WTC11 (cell line): ENCODE data around the gene COL4A2. TPM values are rescaled to one million over a fixed set of nuclear protein-coding genes. Genes with fewer than 3 reads are reported as not detected.

ENCODE experiments used
- ATAC-seq: fragments of 200-7000 bp; cut with Tn5 transposase; 2 replicates; pipeline ENCODE4 v1.10.0; 2021; ENCODE audit warnings: mild to moderate bottlenecking, moderate library complexity
- CTCF ChIA-PET: fragments of 300-600 bp; sonication (Branson Sonifier 250); formaldehyde crosslinking; loops from one replicate; lab custom pipeline; 2021; ENCODE audit warnings: antibody characterized with exemption; lab: Charles Lee
- POLR2A ChIA-PET: fragments of 350-600 bp; sonication (Branson Sonifier 250); formaldehyde crosslinking; loops from one replicate; lab custom pipeline; 2021; ENCODE audit warnings: antibody characterized with exemption; lab: Charles Lee
- DNase-seq: peaks from one replicate; pipeline ENCODE4 v3.0.0; 2021; ENCODE audit warnings: low spot score
- H3K27ac Mint-ChIP-seq: 2 replicates; pipeline ENCODE4 v1.8.0; 2021; ENCODE audit warnings: mixed read lengths
- H3K27me3 Mint-ChIP-seq: 2 replicates; pipeline ENCODE4 v1.8.0; 2021; ENCODE audit warnings: low read depth, mild to moderate bottlenecking, moderate library complexity, mixed read lengths
- H3K36me3 Mint-ChIP-seq: 2 replicates; pipeline ENCODE4 v1.8.0; 2021; ENCODE audit warnings: mixed read lengths
- H3K4me1 Mint-ChIP-seq: 2 replicates; pipeline ENCODE4 v1.8.0; 2022; ENCODE audit warnings: mixed read lengths
- H3K4me3 Mint-ChIP-seq: 2 replicates; pipeline ENCODE4 v1.8.0; 2021; ENCODE audit warnings: mild to moderate bottlenecking, moderate library complexity, mixed read lengths
- H3K9me3 Mint-ChIP-seq: 2 replicates; pipeline ENCODE4 v1.8.0; 2021; ENCODE audit warnings: mixed read lengths
- ATF1 ChIP-seq: sonication (generic); formaldehyde crosslinking; IDR thresholded peaks from 2 replicates; pipeline ENCODE4 v1.8.1; 2023; ENCODE audit warnings: mild to moderate bottlenecking, moderate library complexity, missing genetic modification reagents
- ATF6 ChIP-seq: sonication (generic); formaldehyde crosslinking; IDR thresholded peaks from 2 replicates; pipeline ENCODE4 v1.8.1; 2023; ENCODE audit warnings: mild to moderate bottlenecking, missing genetic modification reagents
- CREB1 ChIP-seq: sonication (generic); formaldehyde crosslinking; IDR thresholded peaks from 2 replicates; pipeline ENCODE4 v1.8.0; 2023; ENCODE audit warnings: mild to moderate bottlenecking, missing genetic modification reagents
- EMX1 ChIP-seq: fragments of 250-450 bp; sonication (Bioruptor Pico); IDR thresholded peaks from 2 replicates; pipeline ENCODE4 v1.8.0; 2021; ENCODE audit warnings: mild to moderate bottlenecking
- ESRRA ChIP-seq: sonication (generic); formaldehyde crosslinking; IDR thresholded peaks from 2 replicates; pipeline ENCODE4 v1.8.1; 2022; ENCODE audit warnings: mild to moderate bottlenecking, missing genetic modification reagents, borderline replicate concordance
- GTF2I ChIP-seq: fragments of 250-450 bp; sonication (Bioruptor Pico); conservative IDR thresholded peaks from 2 replicates; pipeline ENCODE4 v1.4.0; 2021; ENCODE audit warnings: mild to moderate bottlenecking
- HMGA2 ChIP-seq: fragments of 250-450 bp; sonication (Bioruptor Pico); IDR thresholded peaks from 2 replicates; pipeline ENCODE4 v1.4.0; 2021; ENCODE audit warnings: mild to moderate bottlenecking, moderate library complexity
- NFATC4 ChIP-seq: fragments of 250-450 bp; sonication (Bioruptor Pico); IDR thresholded peaks from 2 replicates; pipeline ENCODE4 v1.9.0; 2021; ENCODE audit warnings: mild to moderate bottlenecking
- OVOL2 ChIP-seq: fragments of 250-450 bp; sonication (Bioruptor Pico); IDR thresholded peaks from 2 replicates; pipeline ENCODE4 v1.9.0; 2021; ENCODE audit warnings: mild to moderate bottlenecking, borderline replicate concordance
- RORB ChIP-seq: fragments of 250-450 bp; sonication (Bioruptor Pico); IDR thresholded peaks from 2 replicates; pipeline ENCODE4 v1.9.0; 2021; ENCODE audit warnings: mild to moderate bottlenecking
- TP53 ChIP-seq: sonication (generic); formaldehyde crosslinking; IDR thresholded peaks from 2 replicates; pipeline ENCODE4 v1.8.1; 2023; ENCODE audit warnings: mild to moderate bottlenecking, missing genetic modification reagents
- USF2 ChIP-seq: sonication (generic); formaldehyde crosslinking; IDR thresholded peaks from 2 replicates; pipeline ENCODE4 v1.8.1; 2023; ENCODE audit warnings: mild to moderate bottlenecking, missing genetic modification reagents, moderate library complexity
- ZNF121 ChIP-seq: sonication (generic); formaldehyde crosslinking; IDR thresholded peaks from 2 replicates; pipeline ENCODE4 v1.8.0; 2023; ENCODE audit warnings: missing genetic modification reagents
- ZNF416 ChIP-seq: fragments of 250-450 bp; sonication (Bioruptor Pico); IDR thresholded peaks from 2 replicates; pipeline ENCODE4 v1.9.0; 2021; ENCODE audit warnings: mild to moderate bottlenecking, inconsistent platforms
- total RNA-seq: library from RNA; stranded (reverse); gene quantifications from 3 replicates; pipeline ENCODE4 v1.2.3, GENCODE V29; 2021
- TF ChIP-seq, protein P1 (sequence below): sonication (generic); formaldehyde crosslinking; IDR thresholded peaks from 2 replicates; pipeline ENCODE4 v1.8.0; 2022; ENCODE audit warnings: missing genetic modification reagents
- TF ChIP-seq, protein P2 (sequence below): sonication (generic); formaldehyde crosslinking; IDR thresholded peaks from 2 replicates; pipeline ENCODE4 v1.8.1; 2022; ENCODE audit warnings: mild to moderate bottlenecking, missing genetic modification reagents, moderate library complexity, borderline replicate concordance
- TF ChIP-seq, protein P3 (sequence below): sonication (generic); formaldehyde crosslinking; IDR thresholded peaks from 2 replicates; pipeline ENCODE4 v1.8.0; 2023; ENCODE audit warnings: missing genetic modification reagents, mild to moderate bottlenecking, borderline replicate concordance
- TF ChIP-seq, protein P4 (sequence below): fragments of 250-450 bp; sonication (Bioruptor Pico); IDR thresholded peaks from 2 replicates; pipeline ENCODE4 v2.1.2; 2022; ENCODE audit warnings: mild to moderate bottlenecking, moderate library complexity

Gene COL4A2
- total RNA-seq, 1 experiment from 2014 or later = 109 TPM

DNA sequence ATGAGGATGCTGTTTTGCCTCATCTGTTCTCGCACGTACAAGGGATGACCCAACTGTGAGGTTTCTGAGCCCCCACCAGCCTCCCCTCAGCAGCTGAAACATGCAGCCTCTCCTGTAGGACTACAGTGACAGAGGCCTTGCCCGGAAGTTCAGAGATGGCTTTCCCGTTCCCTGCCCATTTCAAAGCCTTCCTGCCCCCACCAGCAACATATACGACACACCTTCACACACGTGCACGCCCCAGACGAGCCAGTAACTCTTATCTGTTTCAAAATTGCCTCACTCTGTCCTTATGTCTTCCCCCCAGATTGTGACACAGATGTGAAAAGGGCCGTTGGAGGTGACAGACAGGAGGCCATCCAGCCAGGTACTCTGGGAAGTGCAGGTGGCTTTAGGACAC, 158.6 kb downstream of the COL4A2 start:
- ChIA-PET CTCF (interaction anchor here (1.7 kb wide), 1 partner anchor 10 kb away, joined by 9 read pairs; no protein-coding TSS in a partner anchor), POLR2A (no interaction called here)
- H3K27me3 Mint-ChIP-seq = no peaks in the 10 kb centered on the region
- DNase-seq (no peak), ATAC-seq (no peak)
- peaks cover 10% of the 10 kb centered on the region for H3K4me1 Mint-ChIP-seq
- peaks cover 35% of the 10 kb centered on the region for H3K36me3 Mint-ChIP-seq
- peak overlapping the region; percentile 24; the same call in 1 of the 2 replicates for H3K27ac Mint-ChIP-seq
- H3K4me3 Mint-ChIP-seq = no peak overlapping the region
- no peaks in the 10 kb centered on the region for H3K9me3 Mint-ChIP-seq
- TF ChIP-seq ZNF121 (CRISPR knock-in tag) (no peak), ZNF416 (CRISPR knock-in tag) (no peak), CREB1 (CRISPR knock-in tag) (no peak), ESRRA (no peak), EMX1 (CRISPR knock-in tag) (no peak), RORB (no peak), ATF1 (no peak), TP53 (CRISPR knock-in tag) (no peak), USF2 (CRISPR knock-in tag) (no peak), NFATC4 (CRISPR knock-in tag) (no peak), ATF6 (CRISPR knock-in tag) (no peak), OVOL2 (CRISPR knock-in tag) (no peak), HMGA2 (no peak), GTF2I (no peak)
- TF ChIP-seq, protein P1, sequence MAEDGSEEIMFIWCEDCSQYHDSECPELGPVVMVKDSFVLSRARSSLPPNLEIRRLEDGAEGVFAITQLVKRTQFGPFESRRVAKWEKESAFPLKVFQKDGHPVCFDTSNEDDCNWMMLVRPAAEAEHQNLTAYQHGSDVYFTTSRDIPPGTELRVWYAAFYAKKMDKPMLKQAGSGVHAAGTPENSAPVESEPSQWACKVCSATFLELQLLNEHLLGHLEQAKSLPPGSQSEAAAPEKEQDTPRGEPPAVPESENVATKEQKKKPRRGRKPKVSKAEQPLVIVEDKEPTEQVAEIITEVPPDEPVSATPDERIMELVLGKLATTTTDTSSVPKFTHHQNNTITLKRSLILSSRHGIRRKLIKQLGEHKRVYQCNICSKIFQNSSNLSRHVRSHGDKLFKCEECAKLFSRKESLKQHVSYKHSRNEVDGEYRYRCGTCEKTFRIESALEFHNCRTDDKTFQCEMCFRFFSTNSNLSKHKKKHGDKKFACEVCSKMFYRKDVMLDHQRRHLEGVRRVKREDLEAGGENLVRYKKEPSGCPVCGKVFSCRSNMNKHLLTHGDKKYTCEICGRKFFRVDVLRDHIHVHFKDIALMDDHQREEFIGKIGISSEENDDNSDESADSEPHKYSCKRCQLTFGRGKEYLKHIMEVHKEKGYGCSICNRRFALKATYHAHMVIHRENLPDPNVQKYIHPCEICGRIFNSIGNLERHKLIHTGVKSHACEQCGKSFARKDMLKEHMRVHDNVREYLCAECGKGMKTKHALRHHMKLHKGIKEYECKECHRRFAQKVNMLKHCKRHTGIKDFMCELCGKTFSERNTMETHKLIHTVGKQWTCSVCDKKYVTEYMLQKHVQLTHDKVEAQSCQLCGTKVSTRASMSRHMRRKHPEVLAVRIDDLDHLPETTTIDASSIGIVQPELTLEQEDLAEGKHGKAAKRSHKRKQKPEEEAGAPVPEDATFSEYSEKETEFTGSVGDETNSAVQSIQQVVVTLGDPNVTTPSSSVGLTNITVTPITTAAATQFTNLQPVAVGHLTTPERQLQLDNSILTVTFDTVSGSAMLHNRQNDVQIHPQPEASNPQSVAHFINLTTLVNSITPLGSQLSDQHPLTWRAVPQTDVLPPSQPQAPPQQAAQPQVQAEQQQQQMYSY = no peak
- TF ChIP-seq, protein P2, sequence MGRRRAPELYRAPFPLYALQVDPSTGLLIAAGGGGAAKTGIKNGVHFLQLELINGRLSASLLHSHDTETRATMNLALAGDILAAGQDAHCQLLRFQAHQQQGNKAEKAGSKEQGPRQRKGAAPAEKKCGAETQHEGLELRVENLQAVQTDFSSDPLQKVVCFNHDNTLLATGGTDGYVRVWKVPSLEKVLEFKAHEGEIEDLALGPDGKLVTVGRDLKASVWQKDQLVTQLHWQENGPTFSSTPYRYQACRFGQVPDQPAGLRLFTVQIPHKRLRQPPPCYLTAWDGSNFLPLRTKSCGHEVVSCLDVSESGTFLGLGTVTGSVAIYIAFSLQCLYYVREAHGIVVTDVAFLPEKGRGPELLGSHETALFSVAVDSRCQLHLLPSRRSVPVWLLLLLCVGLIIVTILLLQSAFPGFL (CRISPR knock-in tag) = no peak
- TF ChIP-seq, protein P3, sequence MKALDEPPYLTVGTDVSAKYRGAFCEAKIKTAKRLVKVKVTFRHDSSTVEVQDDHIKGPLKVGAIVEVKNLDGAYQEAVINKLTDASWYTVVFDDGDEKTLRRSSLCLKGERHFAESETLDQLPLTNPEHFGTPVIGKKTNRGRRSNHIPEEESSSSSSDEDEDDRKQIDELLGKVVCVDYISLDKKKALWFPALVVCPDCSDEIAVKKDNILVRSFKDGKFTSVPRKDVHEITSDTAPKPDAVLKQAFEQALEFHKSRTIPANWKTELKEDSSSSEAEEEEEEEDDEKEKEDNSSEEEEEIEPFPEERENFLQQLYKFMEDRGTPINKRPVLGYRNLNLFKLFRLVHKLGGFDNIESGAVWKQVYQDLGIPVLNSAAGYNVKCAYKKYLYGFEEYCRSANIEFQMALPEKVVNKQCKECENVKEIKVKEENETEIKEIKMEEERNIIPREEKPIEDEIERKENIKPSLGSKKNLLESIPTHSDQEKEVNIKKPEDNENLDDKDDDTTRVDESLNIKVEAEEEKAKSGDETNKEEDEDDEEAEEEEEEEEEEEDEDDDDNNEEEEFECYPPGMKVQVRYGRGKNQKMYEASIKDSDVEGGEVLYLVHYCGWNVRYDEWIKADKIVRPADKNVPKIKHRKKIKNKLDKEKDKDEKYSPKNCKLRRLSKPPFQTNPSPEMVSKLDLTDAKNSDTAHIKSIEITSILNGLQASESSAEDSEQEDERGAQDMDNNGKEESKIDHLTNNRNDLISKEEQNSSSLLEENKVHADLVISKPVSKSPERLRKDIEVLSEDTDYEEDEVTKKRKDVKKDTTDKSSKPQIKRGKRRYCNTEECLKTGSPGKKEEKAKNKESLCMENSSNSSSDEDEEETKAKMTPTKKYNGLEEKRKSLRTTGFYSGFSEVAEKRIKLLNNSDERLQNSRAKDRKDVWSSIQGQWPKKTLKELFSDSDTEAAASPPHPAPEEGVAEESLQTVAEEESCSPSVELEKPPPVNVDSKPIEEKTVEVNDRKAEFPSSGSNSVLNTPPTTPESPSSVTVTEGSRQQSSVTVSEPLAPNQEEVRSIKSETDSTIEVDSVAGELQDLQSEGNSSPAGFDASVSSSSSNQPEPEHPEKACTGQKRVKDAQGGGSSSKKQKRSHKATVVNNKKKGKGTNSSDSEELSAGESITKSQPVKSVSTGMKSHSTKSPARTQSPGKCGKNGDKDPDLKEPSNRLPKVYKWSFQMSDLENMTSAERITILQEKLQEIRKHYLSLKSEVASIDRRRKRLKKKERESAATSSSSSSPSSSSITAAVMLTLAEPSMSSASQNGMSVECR (CRISPR knock-in tag) = no peak
- TF ChIP-seq, protein P4, sequence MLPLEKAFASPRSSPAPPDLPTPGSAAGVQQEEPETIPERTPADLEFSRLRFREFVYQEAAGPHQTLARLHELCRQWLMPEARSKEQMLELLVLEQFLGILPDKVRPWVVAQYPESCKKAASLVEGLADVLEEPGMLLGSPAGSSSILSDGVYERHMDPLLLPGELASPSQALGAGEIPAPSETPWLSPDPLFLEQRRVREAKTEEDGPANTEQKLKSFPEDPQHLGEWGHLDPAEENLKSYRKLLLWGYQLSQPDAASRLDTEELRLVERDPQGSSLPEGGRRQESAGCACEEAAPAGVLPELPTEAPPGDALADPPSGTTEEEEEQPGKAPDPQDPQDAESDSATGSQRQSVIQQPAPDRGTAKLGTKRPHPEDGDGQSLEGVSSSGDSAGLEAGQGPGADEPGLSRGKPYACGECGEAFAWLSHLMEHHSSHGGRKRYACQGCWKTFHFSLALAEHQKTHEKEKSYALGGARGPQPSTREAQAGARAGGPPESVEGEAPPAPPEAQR = no peak
